HEK293 (cell line): ENCODE measurements around the gene MSRB2.

Experiments
- MYNN ChIP-seq: fragments of 450-650 bp; formaldehyde crosslinking; IDR thresholded peaks from 2 replicates; pipeline ENCODE4 v1.5.1; 2016; ENCODE audit warnings: missing biosample characterization, missing genetic modification characterization, borderline replicate concordance
- ZNF19 ChIP-seq: fragments of 450-650 bp; formaldehyde crosslinking; IDR thresholded peaks from 2 replicates; pipeline ENCODE4; 2016; ENCODE audit warnings: missing biosample characterization, missing genetic modification characterization, low read depth
- ZNF311 ChIP-seq: fragments of 450-650 bp; formaldehyde crosslinking; IDR thresholded peaks from 2 replicates; pipeline ENCODE4 v1.5.1; 2017; ENCODE audit warnings: missing biosample characterization, missing genetic modification characterization, borderline replicate concordance
- ZNF624 ChIP-seq: fragments of 450-650 bp; formaldehyde crosslinking; IDR thresholded peaks from 2 replicates; pipeline ENCODE4 v1.5.1; 2017; ENCODE audit warnings: missing biosample characterization, missing genetic modification characterization
- TF ChIP-seq, protein P1 (sequence below): fragments of 450-650 bp; formaldehyde crosslinking; IDR thresholded peaks from 2 replicates; pipeline ENCODE4 v1.5.1; 2016; ENCODE audit warnings: missing biosample characterization, missing genetic modification characterization
- TF ChIP-seq, protein P2 (sequence below): IDR thresholded peaks from 2 replicates; pipeline ENCODE4 v1.6.1; 2011; ENCODE audit warnings: mild to moderate bottlenecking, low read depth, low read length, borderline replicate concordance
- TF ChIP-seq, protein P3 (sequence below): fragments of 450-650 bp; formaldehyde crosslinking; IDR thresholded peaks from 2 replicates; pipeline ENCODE4 v1.5.1; 2016; ENCODE audit warnings: missing biosample characterization, missing genetic modification characterization
- TF ChIP-seq, protein P4 (sequence below): fragments of 450-650 bp; formaldehyde crosslinking; optimal IDR thresholded peaks from 2 replicates; pipeline ENCODE3; 2016; ENCODE audit warnings: missing biosample characterization, mild to moderate bottlenecking, missing genetic modification characterization

DNA sequence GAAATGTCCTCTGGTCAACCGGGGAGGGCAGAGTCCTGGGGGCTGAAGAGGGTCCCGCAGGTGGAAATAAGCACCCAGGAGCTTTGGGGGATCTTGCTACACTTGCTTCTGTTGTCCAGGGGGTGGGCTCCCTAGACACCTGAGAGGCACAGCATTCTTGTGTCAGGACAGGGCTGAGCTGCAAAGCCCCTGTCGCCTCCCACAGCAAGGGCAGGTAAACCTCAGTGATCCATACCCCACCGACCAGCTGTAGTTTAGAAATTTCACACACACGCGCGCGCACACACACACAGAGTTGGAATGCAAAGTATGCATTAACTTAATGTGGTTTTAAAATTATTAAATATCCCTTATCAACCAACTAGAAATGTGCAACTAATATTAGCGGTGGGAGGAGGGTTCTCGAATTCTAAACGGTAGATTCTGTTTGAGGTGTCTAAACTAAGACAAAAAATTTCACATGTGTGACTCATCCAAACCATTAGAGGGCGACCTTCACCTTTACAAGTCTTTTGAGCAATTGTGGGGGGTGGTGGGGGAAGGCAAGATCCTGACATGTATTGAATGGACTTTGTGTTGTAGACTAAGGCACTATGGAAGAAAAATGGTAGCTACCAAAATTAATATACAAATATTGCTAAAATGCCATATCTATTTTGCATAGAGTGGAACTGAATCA, 62.5 kb downstream of the MSRB2 start:
- TF ChIP-seq, protein P1, sequence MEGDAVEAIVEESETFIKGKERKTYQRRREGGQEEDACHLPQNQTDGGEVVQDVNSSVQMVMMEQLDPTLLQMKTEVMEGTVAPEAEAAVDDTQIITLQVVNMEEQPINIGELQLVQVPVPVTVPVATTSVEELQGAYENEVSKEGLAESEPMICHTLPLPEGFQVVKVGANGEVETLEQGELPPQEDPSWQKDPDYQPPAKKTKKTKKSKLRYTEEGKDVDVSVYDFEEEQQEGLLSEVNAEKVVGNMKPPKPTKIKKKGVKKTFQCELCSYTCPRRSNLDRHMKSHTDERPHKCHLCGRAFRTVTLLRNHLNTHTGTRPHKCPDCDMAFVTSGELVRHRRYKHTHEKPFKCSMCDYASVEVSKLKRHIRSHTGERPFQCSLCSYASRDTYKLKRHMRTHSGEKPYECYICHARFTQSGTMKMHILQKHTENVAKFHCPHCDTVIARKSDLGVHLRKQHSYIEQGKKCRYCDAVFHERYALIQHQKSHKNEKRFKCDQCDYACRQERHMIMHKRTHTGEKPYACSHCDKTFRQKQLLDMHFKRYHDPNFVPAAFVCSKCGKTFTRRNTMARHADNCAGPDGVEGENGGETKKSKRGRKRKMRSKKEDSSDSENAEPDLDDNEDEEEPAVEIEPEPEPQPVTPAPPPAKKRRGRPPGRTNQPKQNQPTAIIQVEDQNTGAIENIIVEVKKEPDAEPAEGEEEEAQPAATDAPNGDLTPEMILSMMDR (tag by site-specific recombination), result no peak
- TF ChIP-seq, protein P2, sequence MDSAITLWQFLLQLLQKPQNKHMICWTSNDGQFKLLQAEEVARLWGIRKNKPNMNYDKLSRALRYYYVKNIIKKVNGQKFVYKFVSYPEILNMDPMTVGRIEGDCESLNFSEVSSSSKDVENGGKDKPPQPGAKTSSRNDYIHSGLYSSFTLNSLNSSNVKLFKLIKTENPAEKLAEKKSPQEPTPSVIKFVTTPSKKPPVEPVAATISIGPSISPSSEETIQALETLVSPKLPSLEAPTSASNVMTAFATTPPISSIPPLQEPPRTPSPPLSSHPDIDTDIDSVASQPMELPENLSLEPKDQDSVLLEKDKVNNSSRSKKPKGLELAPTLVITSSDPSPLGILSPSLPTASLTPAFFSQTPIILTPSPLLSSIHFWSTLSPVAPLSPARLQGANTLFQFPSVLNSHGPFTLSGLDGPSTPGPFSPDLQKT, result no peak
- TF ChIP-seq ZNF311, result no peak
- TF ChIP-seq MYNN (tag by site-specific recombination), result no peak
- TF ChIP-seq ZNF19 (tag by site-specific recombination), result no peak
- no peak for TF ChIP-seq ZNF624 (tag by site-specific recombination)
- TF ChIP-seq, protein P3, sequence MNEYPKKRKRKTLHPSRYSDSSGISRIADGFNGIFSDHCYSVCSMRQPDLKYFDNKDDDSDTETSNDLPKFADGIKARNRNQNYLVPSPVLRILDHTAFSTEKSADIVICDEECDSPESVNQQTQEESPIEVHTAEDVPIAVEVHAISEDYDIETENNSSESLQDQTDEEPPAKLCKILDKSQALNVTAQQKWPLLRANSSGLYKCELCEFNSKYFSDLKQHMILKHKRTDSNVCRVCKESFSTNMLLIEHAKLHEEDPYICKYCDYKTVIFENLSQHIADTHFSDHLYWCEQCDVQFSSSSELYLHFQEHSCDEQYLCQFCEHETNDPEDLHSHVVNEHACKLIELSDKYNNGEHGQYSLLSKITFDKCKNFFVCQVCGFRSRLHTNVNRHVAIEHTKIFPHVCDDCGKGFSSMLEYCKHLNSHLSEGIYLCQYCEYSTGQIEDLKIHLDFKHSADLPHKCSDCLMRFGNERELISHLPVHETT (tag by site-specific recombination), result no peak
- TF ChIP-seq, protein P4, sequence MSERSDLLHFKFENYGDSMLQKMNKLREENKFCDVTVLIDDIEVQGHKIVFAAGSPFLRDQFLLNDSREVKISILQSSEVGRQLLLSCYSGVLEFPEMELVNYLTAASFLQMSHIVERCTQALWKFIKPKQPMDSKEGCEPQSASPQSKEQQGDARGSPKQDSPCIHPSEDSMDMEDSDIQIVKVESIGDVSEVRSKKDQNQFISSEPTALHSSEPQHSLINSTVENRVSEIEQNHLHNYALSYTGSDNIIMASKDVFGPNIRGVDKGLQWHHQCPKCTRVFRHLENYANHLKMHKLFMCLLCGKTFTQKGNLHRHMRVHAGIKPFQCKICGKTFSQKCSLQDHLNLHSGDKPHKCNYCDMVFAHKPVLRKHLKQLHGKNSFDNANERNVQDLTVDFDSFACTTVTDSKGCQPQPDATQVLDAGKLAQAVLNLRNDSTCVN, result no peak
